H9 (cell line): ENCODE measurements around the gene C1orf56. TPM values are rescaled to one million over a fixed set of nuclear protein-coding genes. Genes with fewer than 3 reads are reported as not detected.
"Not testable (repeated sequence)": the region's sequence is repeated elsewhere in the genome, so short reads cannot be mapped to it uniquely, and the experiment has no call there.

Experiments
- DNase-seq: peaks from one replicate; pipeline ENCODE4 v3.0.0-alpha.2; 2017
- H2AFZ ChIP-seq: one replicate; pipeline ENCODE4 v1.6.1; 2013; ENCODE audit warnings: mild to moderate bottlenecking, low read length, control low read depth, moderate library complexity
- H2AK5ac ChIP-seq: 2 replicates; pipeline ENCODE4 v1.6.1; 2013; ENCODE audit warnings: low read length, control low read depth, mixed read lengths; ENCODE audit not compliant: insufficient read length
- H2BK120ac ChIP-seq: one replicate; pipeline ENCODE4 v1.6.1; 2013; ENCODE audit warnings: low read depth, mild to moderate bottlenecking, low read length, control low read depth, inconsistent platforms; ENCODE audit not compliant: poor library complexity, severe bottlenecking
- H2BK12ac ChIP-seq: 2 replicates; pipeline ENCODE4 v1.6.1; 2013; ENCODE audit warnings: low read length, control low read depth, mixed read lengths, low read depth; ENCODE audit not compliant: insufficient read length
- H2BK15ac ChIP-seq: 2 replicates; pipeline ENCODE4 v1.6.1; 2013; ENCODE audit warnings: low read depth, low read length, control low read depth
- H2BK20ac ChIP-seq: one replicate; pipeline ENCODE4 v1.6.1; 2013; ENCODE audit warnings: low read depth, mild to moderate bottlenecking, low read length, control low read depth, inconsistent platforms; ENCODE audit not compliant: poor library complexity, severe bottlenecking
- H2BK5ac ChIP-seq: 2 replicates; pipeline ENCODE4 v1.6.1; 2013; ENCODE audit warnings: low read length, control low read depth, mixed read lengths; ENCODE audit not compliant: insufficient read length
- H3K14ac ChIP-seq: 2 replicates; pipeline ENCODE4 v1.6.1; 2013; ENCODE audit warnings: low read length, control low read depth; ENCODE audit not compliant: insufficient read depth
- H3K18ac ChIP-seq: 2 replicates; pipeline ENCODE4 v1.6.1; 2013; ENCODE audit warnings: low read depth, mild to moderate bottlenecking, mixed read lengths, low read length, control low read depth; ENCODE audit not compliant: insufficient read length
- H3K23ac ChIP-seq: 2 replicates; pipeline ENCODE4 v1.6.1; 2013; ENCODE audit warnings: low read length, control low read depth, mixed read lengths, low read depth; ENCODE audit not compliant: insufficient read length
- H3K23me2 ChIP-seq: 2 replicates; pipeline ENCODE4 v1.6.1; 2013; ENCODE audit warnings: low read depth, mild to moderate bottlenecking, mixed read lengths, low read length, control low read depth; ENCODE audit not compliant: insufficient read length, poor library complexity, severe bottlenecking
- H3K27ac ChIP-seq: 2 replicates; pipeline ENCODE4 v1.5.1; 2013; ENCODE audit warnings: low read length, control low read depth, mixed read lengths, low read depth; ENCODE audit not compliant: insufficient read length
- H3K27me3 ChIP-seq: 2 replicates; pipeline ENCODE4 v1.6.1; 2013; ENCODE audit warnings: low read length, control low read depth, inconsistent platforms; ENCODE audit not compliant: insufficient read depth
- H3K4ac ChIP-seq: 2 replicates; pipeline ENCODE4 v1.6.1; 2013; ENCODE audit warnings: low read depth, mild to moderate bottlenecking, control low read depth, inconsistent platforms, low read length, moderate library complexity
- H3K4me1 ChIP-seq: 2 replicates; pipeline ENCODE4 v1.6.1; 2013; ENCODE audit warnings: low read length, control low read depth, inconsistent platforms; ENCODE audit not compliant: insufficient read depth
- H3K4me2 ChIP-seq: 2 replicates; pipeline ENCODE4 v1.6.1; 2013; ENCODE audit warnings: low read length, control low read depth, mixed read lengths; ENCODE audit not compliant: insufficient read length, insufficient read depth
- H3K56ac ChIP-seq: 2 replicates; pipeline ENCODE4 v1.6.1; 2013; ENCODE audit warnings: low read depth, mild to moderate bottlenecking, mixed read lengths, low read length, control low read depth; ENCODE audit not compliant: insufficient read length
- H3K79me1 ChIP-seq: 2 replicates; pipeline ENCODE4 v1.6.1; 2013; ENCODE audit warnings: low read depth, mild to moderate bottlenecking, moderate library complexity, low read length, control low read depth, inconsistent platforms; ENCODE audit not compliant: insufficient read depth, poor library complexity, severe bottlenecking
- H3K79me2 ChIP-seq: 2 replicates; pipeline ENCODE4 v1.6.1; 2013; ENCODE audit warnings: low read length, control low read depth, inconsistent platforms; ENCODE audit not compliant: insufficient read depth
- H3K9ac ChIP-seq: 2 replicates; pipeline ENCODE4 v1.6.1; 2013; ENCODE audit warnings: low read length, control low read depth, mixed read lengths; ENCODE audit not compliant: insufficient read length; ENCODE audit errors: extremely low read depth
- H3K9me3 ChIP-seq: one replicate; pipeline ENCODE4 v1.6.1; 2013; ENCODE audit warnings: low read depth, low read length, inconsistent platforms; ENCODE audit not compliant: control insufficient read depth
- H3T11ph ChIP-seq: one replicate; pipeline ENCODE4 v1.6.1; 2013; ENCODE audit warnings: mild to moderate bottlenecking, low read length, control low read depth, inconsistent platforms
- H4K20me1 ChIP-seq: one replicate; pipeline ENCODE4 v1.6.1; 2013; ENCODE audit not compliant: control insufficient read depth, insufficient read length, insufficient read depth
- H4K5ac ChIP-seq: 2 replicates; pipeline ENCODE4 v1.6.1; 2013; ENCODE audit warnings: low read depth, mild to moderate bottlenecking, mixed read lengths, low read length, control low read depth; ENCODE audit not compliant: insufficient read length
- H4K8ac ChIP-seq: replicated peaks from 2 replicates; pipeline ENCODE4 v1.6.1; 2013; ENCODE audit warnings: low read length, control low read depth, mixed read lengths, low read depth; ENCODE audit not compliant: insufficient read length
- H4K91ac ChIP-seq: 2 replicates; pipeline ENCODE4 v1.6.1; 2013; ENCODE audit warnings: low read depth, mild to moderate bottlenecking, moderate library complexity, mixed read lengths, low read length, control low read depth; ENCODE audit not compliant: insufficient read length
- H3K27ac Mint-ChIP-seq, 3 experiments: 2 replicates in 2 of 3; 3 replicates in 1 of 3; pipeline ENCODE4 v1.8.0; 2020 to 2021; ENCODE audit warnings: mixed read lengths in 3 of 3, mild to moderate bottlenecking in 1 of 3, moderate library complexity in 1 of 3
- H3K27me3 Mint-ChIP-seq: 2 replicates; pipeline ENCODE4 v1.8.0; 2021; ENCODE audit warnings: low read depth, mild to moderate bottlenecking, moderate library complexity, mixed read lengths
- H3K36me3 Mint-ChIP-seq, 3 experiments: 2 replicates in 2 of 3; 3 replicates in 1 of 3; pipeline ENCODE4 v1.8.0; 2020 to 2021; ENCODE audit warnings: low read depth in 3 of 3, mixed read lengths in 3 of 3; ENCODE audit not compliant: insufficient read depth in 1 of 3
- H3K4me1 Mint-ChIP-seq, 2 experiments: 2 replicates each; pipeline ENCODE4 v1.8.0; 2020; ENCODE audit warnings: mixed read lengths in 2 of 2
- H3K4me3 Mint-ChIP-seq, 2 experiments: 2 replicates in 1 of 2; 3 replicates in 1 of 2; pipeline ENCODE4 v1.8.0; 2020 to 2021; ENCODE audit warnings: mild to moderate bottlenecking in 2 of 2, mixed read lengths in 2 of 2, moderate library complexity in 1 of 2
- H3K9me3 Mint-ChIP-seq, 2 experiments: 2 replicates in 1 of 2; 3 replicates in 1 of 2; pipeline ENCODE4 v1.8.0; 2020; ENCODE audit warnings: mild to moderate bottlenecking in 2 of 2, mixed read lengths in 2 of 2, moderate library complexity in 1 of 2
- WGBS: extraction: QIAGEN DNeasy Blood & Tissue Kit; methylation state at CpG from one replicate; pipeline ENCODE4 v1.1.7; 2013; ENCODE audit warnings: missing lambda C conversion rate, low lambda C conversion rate, mixed read lengths; ENCODE audit not compliant: insufficient read length; ENCODE audit errors: extremely low coverage; 5-methylcytosine and 5-hydroxymethylcytosine counted together
- total RNA-seq: library from RNA; stranded (reverse); gene quantifications from 2 replicates; pipeline ENCODE4 v1.2.1, GENCODE V29; 2021
- TF ChIP-seq, protein P1 (sequence below): fragments of 200-600 bp; sonication (generic); conservative IDR thresholded peaks from 3 replicates; pipeline ENCODE4 v1.8.0; 2021; ENCODE audit warnings: antibody characterized with exemption, mild to moderate bottlenecking

Gene C1orf56
- total RNA-seq, 1 experiment from 2014 or later, result 4.8 TPM

DNA sequence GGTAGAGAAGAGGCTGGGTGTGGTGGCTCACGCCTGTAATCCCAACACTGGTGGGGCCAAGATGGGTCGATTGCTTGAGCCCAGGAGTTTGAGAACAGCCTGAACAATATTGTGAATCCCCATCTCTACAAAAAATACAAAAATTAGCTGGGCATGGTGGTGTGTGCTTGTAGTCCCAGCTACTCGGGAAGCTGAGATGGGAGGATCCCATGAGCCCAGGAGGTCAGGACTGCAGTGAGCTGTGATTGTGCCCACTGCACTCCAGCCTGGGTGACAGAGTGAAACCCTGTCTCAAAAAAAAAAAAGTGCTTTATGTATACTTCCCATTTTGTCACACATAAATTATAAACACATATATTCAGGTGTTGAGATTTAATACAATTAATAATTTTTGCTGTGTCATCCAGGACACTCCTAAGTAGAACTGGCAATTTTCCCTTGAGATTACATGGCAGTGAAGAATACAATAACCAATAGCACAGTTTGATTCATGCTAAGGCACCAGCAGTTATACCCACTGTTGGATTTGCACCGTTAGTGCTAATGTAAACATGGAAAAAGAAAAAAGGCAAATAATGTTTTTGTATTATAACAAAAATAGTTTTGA is 38.5 kb downstream of the C1orf56 start:
- no peak overlapping the region; a peak in 1 of 7 replicates for H3K27ac Mint-ChIP-seq
- peaks cover 6 to 8% of the 10 kb centered on the region in 2 experiments for H3K4me1 Mint-ChIP-seq
- Histone ChIP-seq H3K4me2 (no peak overlapping the region), H2BK20ac (no peak overlapping the region), H3K79me1 (no peaks in the 10 kb centered on the region), H3K4ac (no peak overlapping the region), H3K27ac (no peak overlapping the region), H2BK120ac (no peak overlapping the region), H4K20me1 (no peaks in the 10 kb centered on the region), H4K8ac (no peak overlapping the region), H2BK12ac (no peak overlapping the region), H3K27me3 (no peaks in the 10 kb centered on the region), H3K18ac (no peak overlapping the region), H4K91ac (no peak overlapping the region), H3T11ph (no peak overlapping the region), H3K4me1 (no peaks in the 10 kb centered on the region), H3K9ac (no peak overlapping the region), H3K14ac (no peak overlapping the region), H3K9me3 (no peaks in the 10 kb centered on the region), H3K23ac (no peak overlapping the region), H3K79me2 (no peaks in the 10 kb centered on the region), H2AFZ (no peak overlapping the region), H4K5ac (no peak overlapping the region), H2AK5ac (no peak overlapping the region), H2BK15ac (no peak overlapping the region), H3K56ac (no peak overlapping the region), H3K23me2 (no peaks in the 10 kb centered on the region), H2BK5ac (no peak overlapping the region)
- TF ChIP-seq, protein P1, sequence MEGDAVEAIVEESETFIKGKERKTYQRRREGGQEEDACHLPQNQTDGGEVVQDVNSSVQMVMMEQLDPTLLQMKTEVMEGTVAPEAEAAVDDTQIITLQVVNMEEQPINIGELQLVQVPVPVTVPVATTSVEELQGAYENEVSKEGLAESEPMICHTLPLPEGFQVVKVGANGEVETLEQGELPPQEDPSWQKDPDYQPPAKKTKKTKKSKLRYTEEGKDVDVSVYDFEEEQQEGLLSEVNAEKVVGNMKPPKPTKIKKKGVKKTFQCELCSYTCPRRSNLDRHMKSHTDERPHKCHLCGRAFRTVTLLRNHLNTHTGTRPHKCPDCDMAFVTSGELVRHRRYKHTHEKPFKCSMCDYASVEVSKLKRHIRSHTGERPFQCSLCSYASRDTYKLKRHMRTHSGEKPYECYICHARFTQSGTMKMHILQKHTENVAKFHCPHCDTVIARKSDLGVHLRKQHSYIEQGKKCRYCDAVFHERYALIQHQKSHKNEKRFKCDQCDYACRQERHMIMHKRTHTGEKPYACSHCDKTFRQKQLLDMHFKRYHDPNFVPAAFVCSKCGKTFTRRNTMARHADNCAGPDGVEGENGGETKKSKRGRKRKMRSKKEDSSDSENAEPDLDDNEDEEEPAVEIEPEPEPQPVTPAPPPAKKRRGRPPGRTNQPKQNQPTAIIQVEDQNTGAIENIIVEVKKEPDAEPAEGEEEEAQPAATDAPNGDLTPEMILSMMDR, result no peak
- DNase-seq, result no peak
- H3K36me3 Mint-ChIP-seq, result no peaks in the 10 kb centered on the region
- H3K4me3 Mint-ChIP-seq, result no peak overlapping the region
- no CpG with 5 or more reads among the region's 4 CpGs for WGBS
- no peaks in the 10 kb centered on the region for H3K27me3 Mint-ChIP-seq
- H3K9me3 Mint-ChIP-seq, result no peaks in the 10 kb centered on the region

- not testable (repeated sequence) for H2AFZ ChIP-seq
Measured at GRCh38 chr1:151097426-151097825, 49.9 kb downstream of the C1orf56 start.

More at GRCh38 chr1:151097426-151097825, 49.9 kb downstream of the C1orf56 start:
- not testable (repeated sequence) for H3K9ac ChIP-seq, H3K27me3 Mint-ChIP-seq, H3K27ac Mint-ChIP-seq, H2BK15ac ChIP-seq, H4K91ac ChIP-seq, H3K23me2 ChIP-seq, H3K23ac ChIP-seq, H3K27ac ChIP-seq, H3K79me2 ChIP-seq, H3K9me3 ChIP-seq, H3K4me1 Mint-ChIP-seq, H2BK5ac ChIP-seq, DNase-seq, H2BK12ac ChIP-seq, H2BK120ac ChIP-seq, H3K4me2 ChIP-seq, H4K5ac ChIP-seq, H3K79me1 ChIP-seq, H2BK20ac ChIP-seq, H4K20me1 ChIP-seq, H3K4ac ChIP-seq, H3K56ac ChIP-seq, H3K18ac ChIP-seq, H3K9me3 Mint-ChIP-seq, H3K27me3 ChIP-seq, H2AK5ac ChIP-seq, H4K8ac ChIP-seq, H3K4me1 ChIP-seq, H3K36me3 Mint-ChIP-seq, H3K14ac ChIP-seq, H3K4me3 Mint-ChIP-seq, H3T11ph ChIP-seq
- no CpG with 5 or more reads among the region's 6 CpGs for WGBS
